ENCODE data around the gene LAPTM5.

DNA sequence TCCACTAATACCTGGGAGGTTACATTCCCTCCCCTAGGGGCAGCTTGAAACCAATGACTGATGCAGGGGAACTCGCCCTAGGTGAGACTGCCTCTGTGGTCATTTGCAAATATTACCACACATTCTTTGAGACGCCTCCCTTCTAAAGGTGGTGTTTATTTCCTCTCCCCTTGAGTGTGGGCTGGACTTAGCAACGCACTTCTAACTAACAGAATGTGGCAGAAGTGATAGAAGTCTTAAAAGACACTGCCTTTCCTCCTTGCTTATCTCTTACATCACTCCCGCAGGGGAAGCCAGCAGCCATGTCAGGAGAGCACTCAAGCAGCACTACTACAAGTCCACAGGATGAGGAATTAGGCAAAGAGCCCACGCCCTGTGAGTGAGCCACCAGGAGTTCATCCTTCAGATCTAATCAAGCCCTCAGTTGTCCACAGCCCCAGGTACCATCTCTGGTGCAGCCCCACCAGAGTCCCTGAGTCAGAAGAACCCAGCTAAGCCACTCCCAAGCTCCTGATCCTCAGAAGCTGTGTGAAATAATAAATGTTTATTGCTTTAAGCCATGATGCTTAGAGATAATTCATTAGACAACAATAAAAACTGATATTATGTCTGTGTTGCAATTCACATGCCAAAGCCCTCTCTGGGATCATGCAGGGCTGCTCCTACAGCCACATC, 19.4 kb downstream of the LAPTM5 start:
- no peak for TF ChIP-seq EZH2 (optimal IDR thresholded peaks at IDR 0.05; ENCODE audit: low read depth, low read length)
- TF ChIP-seq, protein P1, sequence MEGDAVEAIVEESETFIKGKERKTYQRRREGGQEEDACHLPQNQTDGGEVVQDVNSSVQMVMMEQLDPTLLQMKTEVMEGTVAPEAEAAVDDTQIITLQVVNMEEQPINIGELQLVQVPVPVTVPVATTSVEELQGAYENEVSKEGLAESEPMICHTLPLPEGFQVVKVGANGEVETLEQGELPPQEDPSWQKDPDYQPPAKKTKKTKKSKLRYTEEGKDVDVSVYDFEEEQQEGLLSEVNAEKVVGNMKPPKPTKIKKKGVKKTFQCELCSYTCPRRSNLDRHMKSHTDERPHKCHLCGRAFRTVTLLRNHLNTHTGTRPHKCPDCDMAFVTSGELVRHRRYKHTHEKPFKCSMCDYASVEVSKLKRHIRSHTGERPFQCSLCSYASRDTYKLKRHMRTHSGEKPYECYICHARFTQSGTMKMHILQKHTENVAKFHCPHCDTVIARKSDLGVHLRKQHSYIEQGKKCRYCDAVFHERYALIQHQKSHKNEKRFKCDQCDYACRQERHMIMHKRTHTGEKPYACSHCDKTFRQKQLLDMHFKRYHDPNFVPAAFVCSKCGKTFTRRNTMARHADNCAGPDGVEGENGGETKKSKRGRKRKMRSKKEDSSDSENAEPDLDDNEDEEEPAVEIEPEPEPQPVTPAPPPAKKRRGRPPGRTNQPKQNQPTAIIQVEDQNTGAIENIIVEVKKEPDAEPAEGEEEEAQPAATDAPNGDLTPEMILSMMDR (IDR thresholded peaks at IDR 0.05; ENCODE audit: low read length) = no peak
- TF ChIP-seq EZH2phosphoT487 (IDR thresholded peaks at IDR 0.05; ENCODE audit: low read length) = no peak

Data from MM.1S (cell line).